Kidney (tissue), 14 donors: ENCODE measurements around the gene RPL10A. TPM values are rescaled to one million over a fixed set of nuclear protein-coding genes. Genes with fewer than 3 reads are reported as not detected.
A peak's percentile ranks its signal among the peaks of the same experiment; 100 is the strongest.

Experiments used
- DNase-seq, 5 donors: peaks; one replicate each; pipeline ENCODE4 v3.0.0-alpha.2; 2013 to 2020
- FAIRE-seq: peaks from 2 replicates; lab custom pipeline; 2012; peaks lifted over from hg19 to GRCh38; lab: Jason Lieb, UNC
- H3K27ac ChIP-seq, 2 donors: one replicate each; pipeline ENCODE4 v1.7.0; 2013; ENCODE audit warnings: low read depth in 2 of 2, low read length in 2 of 2, inconsistent platforms in 1 of 2
- H3K27me3 ChIP-seq: one replicate; pipeline ENCODE4 v1.7.1; 2013; ENCODE audit warnings: low read length, inconsistent platforms; ENCODE audit not compliant: control insufficient read depth, insufficient read depth
- H3K36me3 ChIP-seq, 3 donors: one replicate each; pipeline versions ENCODE4 v1.7.0 to v1.7.1; 2013; ENCODE audit warnings: low read length in 3 of 3, control low read depth in 1 of 3, inconsistent platforms in 1 of 3; ENCODE audit not compliant: insufficient read depth in 3 of 3, control insufficient read depth in 2 of 3
- H3K4me1 ChIP-seq, 3 donors: one replicate each; pipeline versions ENCODE4 v1.7.0 to v1.7.1; 2013; ENCODE audit warnings: low read length in 3 of 3, inconsistent platforms in 1 of 3, low read depth in 1 of 3; ENCODE audit not compliant: control insufficient read depth in 2 of 3, insufficient read depth in 2 of 3
- H3K4me3 ChIP-seq, 3 donors: one replicate each; pipeline versions ENCODE4 v1.7.0 to v1.8.1; 2013; ENCODE audit warnings: low read length in 3 of 3, control low read depth in 1 of 3, inconsistent platforms in 1 of 3
- H3K9ac ChIP-seq, 3 donors: one replicate each; pipeline versions ENCODE4 v1.7.0 to v1.7.1; 2013; ENCODE audit warnings: low read length in 3 of 3, control low read depth in 1 of 3, inconsistent platforms in 1 of 3
- H3K9me3 ChIP-seq, 3 donors: one replicate each; pipeline versions ENCODE4 v1.7.0 to v1.7.1; 2013; ENCODE audit warnings: low read length in 3 of 3, control low read depth in 1 of 3, inconsistent platforms in 1 of 3; ENCODE audit not compliant: control insufficient read depth in 2 of 3, insufficient read depth in 1 of 3
- CTCF ChIP-seq: IDR thresholded peaks from 3 replicates; pipeline ENCODE4 v1.5.1; 2012; ENCODE audit warnings: mild to moderate bottlenecking, moderate library complexity, borderline replicate concordance; ENCODE audit not compliant: insufficient read depth; ENCODE audit errors: extremely low read depth
- intact Hi-C: fragments of 100-400 bp; cut with DNase I; formaldehyde crosslinking; loops from one replicate; pipeline ENCODE4 v1.11.1; 2022
- polyA plus RNA-seq: library from polyadenylated mRNA; stranded (reverse); fragments of 350-450 nt; fragmentation: Illumina TruSeq; extraction: RNeasy Lipid Tissue Mini Kit (QIAGEN cat#74804); gene quantifications from one replicate; pipeline ENCODE4 v1.2.3, GENCODE V29; 2014; ENCODE audit warnings: low read depth, low replicate concordance; ENCODE audit not compliant: insufficient read depth
- total RNA-seq: library from RNA; stranded (reverse); fragmentation: NEBNext Ultra II Directional; extraction: Animal tissue kit (Norgen Biotek cat#: 25700); gene quantifications from one replicate; pipeline ENCODE4 v1.2.1, GENCODE V29; 2021
- donor health status: control.
- donor health status: control.
- donor health status: control.
- donor health status: control.
- donor health status: control.
- donor health status: DM: yes; HTN: yes; CAD: no.
- donor health status: Normal renal cell carcinoma (clear cell type).

Gene RPL10A
- total and polyA plus RNA-seq, 2 donors from 2014 or later: 1,159 to 1,291 TPM

DNA sequence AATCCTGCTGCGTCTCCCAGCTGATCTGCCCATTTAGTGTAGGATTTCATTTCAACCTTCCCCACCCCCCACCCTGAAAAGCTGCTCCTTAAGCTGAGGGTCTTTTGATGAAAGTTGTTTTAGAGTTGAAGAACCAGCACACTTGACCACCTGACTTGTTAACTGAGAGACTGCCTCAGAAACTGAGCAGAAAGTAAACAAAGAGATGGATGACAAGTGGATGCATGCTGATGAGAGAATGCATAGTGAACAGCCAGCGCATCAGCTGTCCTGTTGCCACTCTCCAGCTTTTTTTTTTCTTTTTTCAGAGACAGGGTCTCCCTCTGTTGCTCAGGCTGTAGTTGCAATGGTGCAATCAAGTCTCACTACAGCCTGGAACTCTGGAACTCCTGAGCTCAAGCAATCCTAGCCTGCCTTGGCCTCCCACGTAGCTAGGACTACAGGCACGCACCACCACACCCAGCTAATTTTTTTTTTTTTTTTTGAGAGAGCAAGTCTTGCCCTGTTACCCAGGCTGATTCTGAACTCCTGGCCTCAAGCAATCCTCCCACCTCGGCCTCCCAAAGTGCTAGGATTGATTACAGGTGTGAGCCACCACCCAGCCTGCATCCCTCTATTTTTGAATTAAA is 9.5 kb downstream of the RPL10A start:
- FAIRE-seq (no peak), DNase-seq (no peak)
- H3K9me3 ChIP-seq: no peaks in the 10 kb centered on the region
- TF ChIP-seq CTCF: no peak
- intact Hi-C loops: no loop called here
- peaks cover 0 to 4% (median 0%) of the 10 kb centered on the region in 3 donors for H3K36me3 ChIP-seq
- no peaks in the 10 kb centered on the region for H3K4me1 ChIP-seq
- H3K9ac ChIP-seq: no peak overlapping the region
- H3K27me3 ChIP-seq: no peaks in the 10 kb centered on the region
- H3K27ac ChIP-seq: no peak overlapping the region
- no peak overlapping the region for H3K4me3 ChIP-seq

- H3K4me1 ChIP-seq: peaks cover 0 to 2% (median 0%) of the 10 kb centered on the region in 3 donors
- intact Hi-C loops: no loop called here
- no peak overlapping the region for H3K4me3 ChIP-seq
- no peaks in the 10 kb centered on the region for H3K9me3 ChIP-seq
- H3K27me3 ChIP-seq: no peaks in the 10 kb centered on the region
- H3K9ac ChIP-seq: no peak overlapping the region
- FAIRE-seq (no peak), DNase-seq (peak in 1 of 5 donors; percentile 54)
- no peak overlapping the region for H3K27ac ChIP-seq
- no peak for TF ChIP-seq CTCF
- peaks cover 0 to 2% (median 0%) of the 10 kb centered on the region in 3 donors for H3K36me3 ChIP-seq
Observed at GRCh38 chr6:35478259-35478658, 10.1 kb downstream of the RPL10A start.

GRCh38 chr6:35480176-35480575 is 12.0 kb downstream of the RPL10A start:
- no peak overlapping the region for H3K27ac ChIP-seq
- intact Hi-C loops: no loop called here
- TF ChIP-seq CTCF: no peak
- DNase-seq (peak in 1 of 5 donors; percentile 43), FAIRE-seq (no peak)
- no peaks in the 10 kb centered on the region for H3K9me3 ChIP-seq
- H3K4me3 ChIP-seq: no peak overlapping the region
- peaks cover 0 to 2% (median 0%) of the 10 kb centered on the region in 3 donors for H3K36me3 ChIP-seq
- no peaks in the 10 kb centered on the region for H3K27me3 ChIP-seq
- H3K9ac ChIP-seq: no peak overlapping the region
- peaks cover 0 to 5% (median 2%) of the 10 kb centered on the region in 3 donors for H3K4me1 ChIP-seq
